ENCODE results near the gene RUNDC3A. TPM values are rescaled to one million over a fixed set of nuclear protein-coding genes. Genes with fewer than 3 reads are reported as not detected.

RUNDC3A gene
- total and polyA plus RNA-seq, 2 of the 13 experiments (the other 11 are each of a cell fraction or from before 2014, with no cell fraction given) = 0.25 TPM; not detected in 1

DNA sequence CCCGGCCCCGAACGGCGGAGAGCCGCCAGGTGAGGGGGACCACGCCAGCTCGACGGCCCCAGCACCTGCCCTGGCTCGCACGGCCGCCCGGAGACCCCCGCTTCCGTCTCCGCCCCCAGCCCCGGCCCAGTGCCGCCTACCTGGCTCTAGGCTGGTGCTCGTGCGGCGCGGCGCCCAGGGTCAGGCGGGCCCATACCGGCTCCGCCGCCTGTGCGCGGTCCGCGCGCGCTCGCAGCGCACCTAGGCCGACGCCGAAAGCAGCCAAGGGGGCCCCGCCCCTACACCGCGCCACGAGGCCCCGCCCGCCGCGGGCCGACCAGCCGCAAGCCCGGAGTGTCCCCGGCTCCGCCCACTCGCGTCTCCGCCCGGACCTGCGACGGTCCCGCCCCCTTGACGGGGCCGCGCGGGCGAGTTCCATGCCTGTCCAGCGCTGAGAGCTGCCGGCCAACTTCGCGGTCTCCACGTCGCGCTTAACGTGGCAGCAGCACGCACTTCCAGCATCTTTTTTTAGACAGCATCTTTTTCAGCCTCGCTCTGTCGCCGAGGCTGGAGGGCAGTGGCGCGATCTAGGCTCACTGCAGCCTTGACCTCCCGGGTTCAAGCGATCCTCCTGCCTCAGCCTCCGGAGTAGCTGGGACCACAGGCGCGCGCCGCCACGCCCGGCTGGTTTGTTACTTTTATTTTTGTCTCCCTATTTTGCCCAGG is 16.3 kb downstream of the RUNDC3A start, which contains the start of gene SLC25A39 (continued):
- no peak for TF ChIP-seq NR2F6 (IDR thresholded peaks at IDR 0.05)
- no peak for TF ChIP-seq NR2F6 (CRISPR knock-in tag; IDR thresholded peaks at IDR 0.05)
- TF ChIP-seq, protein P1, sequence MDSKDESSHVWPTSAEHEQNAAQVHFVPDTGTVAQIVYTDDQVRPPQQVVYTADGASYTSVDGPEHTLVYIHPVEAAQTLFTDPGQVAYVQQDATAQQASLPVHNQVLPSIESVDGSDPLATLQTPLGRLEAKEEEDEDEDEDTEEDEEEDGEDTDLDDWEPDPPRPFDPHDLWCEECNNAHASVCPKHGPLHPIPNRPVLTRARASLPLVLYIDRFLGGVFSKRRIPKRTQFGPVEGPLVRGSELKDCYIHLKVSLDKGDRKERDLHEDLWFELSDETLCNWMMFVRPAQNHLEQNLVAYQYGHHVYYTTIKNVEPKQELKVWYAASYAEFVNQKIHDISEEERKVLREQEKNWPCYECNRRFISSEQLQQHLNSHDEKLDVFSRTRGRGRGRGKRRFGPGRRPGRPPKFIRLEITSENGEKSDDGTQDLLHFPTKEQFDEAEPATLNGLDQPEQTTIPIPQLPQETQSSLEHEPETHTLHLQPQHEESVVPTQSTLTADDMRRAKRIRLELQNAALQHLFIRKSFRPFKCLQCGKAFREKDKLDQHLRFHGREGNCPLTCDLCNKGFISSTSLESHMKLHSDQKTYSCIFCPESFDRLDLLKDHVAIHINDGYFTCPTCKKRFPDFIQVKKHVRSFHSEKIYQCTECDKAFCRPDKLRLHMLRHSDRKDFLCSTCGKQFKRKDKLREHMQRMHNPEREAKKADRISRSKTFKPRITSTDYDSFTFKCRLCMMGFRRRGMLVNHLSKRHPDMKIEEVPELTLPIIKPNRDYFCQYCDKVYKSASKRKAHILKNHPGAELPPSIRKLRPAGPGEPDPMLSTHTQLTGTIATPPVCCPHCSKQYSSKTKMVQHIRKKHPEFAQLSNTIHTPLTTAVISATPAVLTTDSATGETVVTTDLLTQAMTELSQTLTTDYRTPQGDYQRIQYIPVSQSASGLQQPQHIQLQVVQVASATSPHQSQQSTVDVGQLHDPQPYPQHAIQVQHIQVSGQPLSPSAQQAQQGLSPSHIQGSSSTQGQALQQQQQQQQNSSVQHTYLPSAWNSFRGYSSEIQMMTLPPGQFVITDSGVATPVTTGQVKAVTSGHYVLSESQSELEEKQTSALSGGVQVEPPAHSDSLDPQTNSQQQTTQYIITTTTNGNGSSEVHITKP (CRISPR knock-in tag; IDR thresholded peaks at IDR 0.05; ENCODE audit: low read depth) = no peak
- TF ChIP-seq, protein P2, sequence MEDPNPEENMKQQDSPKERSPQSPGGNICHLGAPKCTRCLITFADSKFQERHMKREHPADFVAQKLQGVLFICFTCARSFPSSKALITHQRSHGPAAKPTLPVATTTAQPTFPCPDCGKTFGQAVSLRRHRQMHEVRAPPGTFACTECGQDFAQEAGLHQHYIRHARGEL (CRISPR knock-in tag; IDR thresholded peaks at IDR 0.05) = no peak
- TF ChIP-seq NONO (IDR thresholded peaks at IDR 0.05) = no peak
- TF ChIP-seq NONO (CRISPR knock-in tag; conservative IDR thresholded peaks at IDR 0.05) = peak; percentile 34; the same call in 1 of the 2 replicates
- no peak; the same call in 1 of the 2 replicates for TF ChIP-seq PHF8 (CRISPR knock-in tag; IDR thresholded peaks at IDR 0.05)
- no peak for TF ChIP-seq BCL6 (CRISPR knock-in tag; IDR thresholded peaks at IDR 0.05)
- peak; percentile 50 for TF ChIP-seq GATAD1 (CRISPR knock-in tag; IDR thresholded peaks at IDR 0.05)
- TF ChIP-seq, protein P3, sequence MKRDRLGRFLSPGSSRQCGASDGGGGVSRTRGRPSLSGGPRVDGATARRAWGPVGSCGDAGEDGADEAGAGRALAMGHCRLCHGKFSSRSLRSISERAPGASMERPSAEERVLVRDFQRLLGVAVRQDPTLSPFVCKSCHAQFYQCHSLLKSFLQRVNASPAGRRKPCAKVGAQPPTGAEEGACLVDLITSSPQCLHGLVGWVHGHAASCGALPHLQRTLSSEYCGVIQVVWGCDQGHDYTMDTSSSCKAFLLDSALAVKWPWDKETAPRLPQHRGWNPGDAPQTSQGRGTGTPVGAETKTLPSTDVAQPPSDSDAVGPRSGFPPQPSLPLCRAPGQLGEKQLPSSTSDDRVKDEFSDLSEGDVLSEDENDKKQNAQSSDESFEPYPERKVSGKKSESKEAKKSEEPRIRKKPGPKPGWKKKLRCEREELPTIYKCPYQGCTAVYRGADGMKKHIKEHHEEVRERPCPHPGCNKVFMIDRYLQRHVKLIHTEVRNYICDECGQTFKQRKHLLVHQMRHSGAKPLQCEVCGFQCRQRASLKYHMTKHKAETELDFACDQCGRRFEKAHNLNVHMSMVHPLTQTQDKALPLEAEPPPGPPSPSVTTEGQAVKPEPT (CRISPR knock-in tag; IDR thresholded peaks at IDR 0.05; ENCODE audit: low read depth) = no peak; the same call in 1 of the 2 replicates
- TF ChIP-seq, protein P4, sequence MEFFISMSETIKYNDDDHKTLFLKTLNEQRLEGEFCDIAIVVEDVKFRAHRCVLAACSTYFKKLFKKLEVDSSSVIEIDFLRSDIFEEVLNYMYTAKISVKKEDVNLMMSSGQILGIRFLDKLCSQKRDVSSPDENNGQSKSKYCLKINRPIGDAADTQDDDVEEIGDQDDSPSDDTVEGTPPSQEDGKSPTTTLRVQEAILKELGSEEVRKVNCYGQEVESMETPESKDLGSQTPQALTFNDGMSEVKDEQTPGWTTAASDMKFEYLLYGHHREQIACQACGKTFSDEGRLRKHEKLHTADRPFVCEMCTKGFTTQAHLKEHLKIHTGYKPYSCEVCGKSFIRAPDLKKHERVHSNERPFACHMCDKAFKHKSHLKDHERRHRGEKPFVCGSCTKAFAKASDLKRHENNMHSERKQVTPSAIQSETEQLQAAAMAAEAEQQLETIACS (CRISPR knock-in tag; IDR thresholded peaks at IDR 0.05) = peak; percentile 91
- TF ChIP-seq FOXA3 (CRISPR knock-in tag; IDR thresholded peaks at IDR 0.05) = peak; percentile 53; the same call in 1 of the 2 replicates
- peak; percentile 96; the same call in 1 of the 2 replicates for TF ChIP-seq ZMAT3 (CRISPR knock-in tag; conservative IDR thresholded peaks at IDR 0.05)
- TF ChIP-seq TEAD2 (CRISPR knock-in tag; IDR thresholded peaks at IDR 0.05) = peak; percentile 7; the same call in 1 of the 2 replicates
- no peak for TF ChIP-seq ZNF558 (CRISPR knock-in tag; IDR thresholded peaks at IDR 0.05; ENCODE audit: borderline replicate concordance)
- TF ChIP-seq NFIC (IDR thresholded peaks at IDR 0.05; ENCODE audit: low read length) = no peak
- peak; percentile 98 for TF ChIP-seq ZFY (CRISPR knock-in tag; IDR thresholded peaks at IDR 0.05)
- TF ChIP-seq SALL2 (CRISPR knock-in tag; IDR thresholded peaks at IDR 0.05) = peak; percentile 82
- peak; percentile 67; the same call in 1 of the 2 replicates for TF ChIP-seq JDP2 (CRISPR knock-in tag; IDR thresholded peaks at IDR 0.05; ENCODE audit: borderline replicate concordance)
- no peak for TF ChIP-seq ZNF660 (CRISPR knock-in tag; IDR thresholded peaks at IDR 0.05; ENCODE audit: borderline replicate concordance, low read depth)
- TF ChIP-seq PTBP1 (IDR thresholded peaks at IDR 0.05; ENCODE audit: low read depth, low read length, poor library complexity, severe bottlenecking) = no peak
- TF ChIP-seq, protein P5, sequence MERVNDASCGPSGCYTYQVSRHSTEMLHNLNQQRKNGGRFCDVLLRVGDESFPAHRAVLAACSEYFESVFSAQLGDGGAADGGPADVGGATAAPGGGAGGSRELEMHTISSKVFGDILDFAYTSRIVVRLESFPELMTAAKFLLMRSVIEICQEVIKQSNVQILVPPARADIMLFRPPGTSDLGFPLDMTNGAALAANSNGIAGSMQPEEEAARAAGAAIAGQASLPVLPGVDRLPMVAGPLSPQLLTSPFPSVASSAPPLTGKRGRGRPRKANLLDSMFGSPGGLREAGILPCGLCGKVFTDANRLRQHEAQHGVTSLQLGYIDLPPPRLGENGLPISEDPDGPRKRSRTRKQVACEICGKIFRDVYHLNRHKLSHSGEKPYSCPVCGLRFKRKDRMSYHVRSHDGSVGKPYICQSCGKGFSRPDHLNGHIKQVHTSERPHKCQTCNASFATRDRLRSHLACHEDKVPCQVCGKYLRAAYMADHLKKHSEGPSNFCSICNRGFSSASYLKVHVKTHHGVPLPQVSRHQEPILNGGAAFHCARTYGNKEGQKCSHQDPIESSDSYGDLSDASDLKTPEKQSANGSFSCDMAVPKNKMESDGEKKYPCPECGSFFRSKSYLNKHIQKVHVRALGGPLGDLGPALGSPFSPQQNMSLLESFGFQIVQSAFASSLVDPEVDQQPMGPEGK (CRISPR knock-in tag; IDR thresholded peaks at IDR 0.05) = peak; percentile 82
